MCF 10A (cell line): Measurements from ENCODE around the gene DNAI1. TPM values are rescaled to one million over a fixed set of nuclear protein-coding genes. Genes with fewer than 3 reads are reported as not detected.
A peak's percentile ranks its signal among the peaks of the same experiment; 100 is the strongest.

Source experiments
- BruUV-seq: library from RNA; stranded (reverse); fragments of 400-500 nt; replicated peaks from 2 replicates; lab custom pipeline; 2021; lab: Mats Ljungman, UMichigan
- CTCF ChIA-PET: fragments of 300-600 bp; sonication (Branson Sonifier 250); formaldehyde crosslinking; extraction: SDS; loops from one replicate; lab custom pipeline; 2021; ENCODE audit warnings: antibody characterized with exemption, inconsistent platforms; lab: Yijun Ruan, JAX
- POLR2A ChIA-PET: fragments of 300-600, 350-650 bp; sonication (Branson Sonifier 250); formaldehyde crosslinking; extraction: SDS; loops from one replicate; lab custom pipeline; 2020; ENCODE audit warnings: antibody characterized with exemption, inconsistent platforms; lab: Yijun Ruan, JAX
- DNase-seq: peaks from one replicate; pipeline ENCODE4 v3.0.0-alpha.2; 2018; ENCODE audit not compliant: unreplicated experiment
- H3K27ac Mint-ChIP-seq: one replicate; pipeline ENCODE4 v1.8.0; 2022; ENCODE audit warnings: mild to moderate bottlenecking, low read depth, mixed read lengths; ENCODE audit not compliant: unreplicated experiment
- H3K27me3 Mint-ChIP-seq: one replicate; pipeline ENCODE4 v1.8.0; 2022; ENCODE audit warnings: mixed read lengths; ENCODE audit not compliant: insufficient read depth, unreplicated experiment
- H3K36me3 Mint-ChIP-seq: one replicate; pipeline ENCODE4 v1.8.0; 2022; ENCODE audit warnings: mild to moderate bottlenecking, moderate library complexity, mixed read lengths; ENCODE audit not compliant: insufficient read depth, unreplicated experiment
- H3K4me1 Mint-ChIP-seq: one replicate; pipeline ENCODE4 v1.8.0; 2022; ENCODE audit warnings: mixed read lengths; ENCODE audit not compliant: insufficient read depth, unreplicated experiment
- H3K4me3 Mint-ChIP-seq: one replicate; pipeline ENCODE4 v1.8.0; 2022; ENCODE audit warnings: mild to moderate bottlenecking, moderate library complexity, mixed read lengths; ENCODE audit not compliant: unreplicated experiment
- H3K9me3 Mint-ChIP-seq: one replicate; pipeline ENCODE4 v1.8.0; 2022; ENCODE audit warnings: mixed read lengths; ENCODE audit not compliant: unreplicated experiment
- CTCF ChIP-seq: fragments of 200-600 bp; IDR thresholded peaks from one replicate; pipeline ENCODE4 v1.8.0; 2022; ENCODE audit warnings: antibody characterized with exemption, mild to moderate bottlenecking; ENCODE audit not compliant: unreplicated experiment
- intact Hi-C: fragments of 100-400 bp; cut with micrococcal nuclease; formaldehyde crosslinking; loops from 2 replicates; pipeline ENCODE4 v1.14.1; 2022
- total RNA-seq: library from RNA; stranded (reverse); gene quantifications from 2 replicates; pipeline ENCODE4 v1.2.3, GENCODE V29; 2022

Gene DNAI1
- total RNA-seq, 1 experiment from 2014 or later: not detected

GRCh38 chr9:34496149-34496712 is 37.6 kb downstream of the DNAI1 start:
- CTCF ChIA-PET: interaction anchor here (0.6 to 3.1 kb wide), 8 partner anchors 17 to 244 kb away, joined by 3 to 12 read pairs (median 6); no protein-coding TSS in a partner anchor
- POLR2A ChIA-PET: no interaction called here
- Mint-ChIP-seq H3K36me3 (no peaks in the 10 kb centered on the region), H3K4me1 (peaks cover 7% of the 10 kb centered on the region), H3K27ac (no peak overlapping the region), H3K4me3 (no peak overlapping the region), H3K27me3 (peaks cover 7% of the 10 kb centered on the region), H3K9me3 (no peaks in the 10 kb centered on the region)
- intact Hi-C loops: no loop called here
- no peak for TF ChIP-seq CTCF
- BruUV-seq: no TSS peak
- DNase-seq: peak; percentile 67

GRCh38 chr9:34498553-34498952 is 39.9 kb downstream of the DNAI1 start:
- TF ChIP-seq CTCF: no peak
- ChIA-PET POLR2A (no interaction called here), CTCF (interaction anchor here (0.6 to 6.6 kb wide), 6 partner anchors 34 to 95 kb away, joined by 3 to 88 read pairs (median 5); no protein-coding TSS in a partner anchor)
- Mint-ChIP-seq H3K4me3 (no peak overlapping the region), H3K27me3 (no peaks in the 10 kb centered on the region), H3K4me1 (peaks cover 7% of the 10 kb centered on the region), H3K36me3 (no peaks in the 10 kb centered on the region), H3K9me3 (no peaks in the 10 kb centered on the region), H3K27ac (no peak overlapping the region)
- no peak for DNase-seq
- intact Hi-C loops: no loop called here
- BruUV-seq: no TSS peak

GRCh38 chr9:34499076-34499475 is 40.5 kb downstream of the DNAI1 start:
- TF ChIP-seq CTCF: no peak
- ChIA-PET CTCF (interaction anchor here (1.0 to 6.6 kb wide), 5 partner anchors 52 to 165 kb away, joined by 3 to 88 read pairs (median 6); no protein-coding TSS in a partner anchor), POLR2A (no interaction called here)
- BruUV-seq: no TSS peak
- no peaks in the 10 kb centered on the region for H3K9me3 Mint-ChIP-seq
- no peak for DNase-seq
- intact Hi-C loops: no loop called here
- no peak overlapping the region for H3K4me3 Mint-ChIP-seq
- peaks cover 7% of the 10 kb centered on the region for H3K4me1 Mint-ChIP-seq
- H3K27ac Mint-ChIP-seq: no peak overlapping the region
- no peaks in the 10 kb centered on the region for H3K36me3 Mint-ChIP-seq
- H3K27me3 Mint-ChIP-seq: no peaks in the 10 kb centered on the region

GRCh38 chr9:34500623-34501267 is 42.1 kb downstream of the DNAI1 start:
- H3K9me3 Mint-ChIP-seq: no peaks in the 10 kb centered on the region
- peaks cover 7% of the 10 kb centered on the region for H3K4me1 Mint-ChIP-seq
- no TSS peak for BruUV-seq
- H3K4me3 Mint-ChIP-seq: no peak overlapping the region
- ChIA-PET CTCF (interaction anchor here (0.6 to 6.6 kb wide), 53 partner anchors 9 to 1244 kb away, joined by 3 to 88 read pairs (median 4); no protein-coding TSS in a partner anchor), POLR2A (interaction anchor here (1.0 to 1.7 kb wide), 3 partner anchors 10 to 97 kb away, joined by 3 to 5 read pairs (median 3); no protein-coding TSS in a partner anchor)
- intact Hi-C loops: loop anchor here (1.0 to 2.0 kb wide), 4 partner anchors 63 to 168 kb away; no protein-coding TSS in a partner anchor
- no peak overlapping the region for H3K27ac Mint-ChIP-seq
- no peaks in the 10 kb centered on the region for H3K36me3 Mint-ChIP-seq
- peaks cover 6% of the 10 kb centered on the region for H3K27me3 Mint-ChIP-seq
- peak; percentile 64 for DNase-seq
- peak; percentile 94 for TF ChIP-seq CTCF
